Right ventricle myocardium superior (tissue), 1 donor: Measurements from ENCODE around the gene RHOF. TPM values are rescaled to one million over a fixed set of nuclear protein-coding genes. Genes with fewer than 3 reads are reported as not detected.
"Not testable (repeated sequence)": the region's sequence is repeated elsewhere in the genome, so short reads cannot be mapped to it uniquely, and the experiment has no call there.

ENCODE experiments used
- ATAC-seq: fragments of 200-7000 bp; cut with Tn5 transposase; one replicate; pipeline ENCODE4 v1.9.1; 2020; ENCODE audit warnings: mild to moderate bottlenecking; ENCODE audit not compliant: poor library complexity
- DNase-seq: peaks from one replicate; pipeline ENCODE4 v3.0.0-alpha.2; 2020
- intact Hi-C: fragments of 100-400 bp; cut with DNase I; formaldehyde crosslinking; loops from one replicate; pipeline ENCODE4 v1.11.2; 2022
- total RNA-seq: library from RNA; stranded (reverse); fragmentation: NEBNext Ultra II Directional; extraction: Animal tissue kit (Norgen Biotek cat#: 25700); gene quantifications from one replicate; pipeline ENCODE4 v1.2.1, GENCODE V29; 2021
- donor health status: DM: no; HTN: yes; CAD: no; lungs with severe emphysema.

The RHOF gene
- total RNA-seq, 1 donor from 2014 or later, result 41.8 TPM

- DNase-seq (no peak), ATAC-seq (no peak)
- intact Hi-C loops, result no loop called here
Observed at GRCh38 chr12:121766290-121767039, 27.0 kb downstream of the RHOF start.

- intact Hi-C loops, result no loop called here
- no peak for DNase-seq
- no peak for ATAC-seq
Observed at GRCh38 chr12:121765573-121765972, 27.9 kb downstream of the RHOF start.

- ATAC-seq, result no peak
- intact Hi-C loops, result no loop called here
Observed at GRCh38 chr12:121764808-121765207, 28.7 kb downstream of the RHOF start.

GRCh38 chr12:121762269-121762668 is 31.2 kb downstream of the RHOF start:
- intact Hi-C loops, result no loop called here
- ATAC-seq (peak; percentile 93), DNase-seq (no peak)

More at GRCh38 chr12:121764808-121765207, 28.7 kb downstream of the RHOF start:
- no peak for DNase-seq

GRCh38 chr12:121758536-121758935 is 35.0 kb downstream of the RHOF start:
- intact Hi-C loops, DNase-seq, ATAC-seq: not testable (repeated sequence)

- DNase-seq (no peak), ATAC-seq (no peak)
- intact Hi-C loops, result no loop called here
Observed at GRCh38 chr12:121755591-121755990, 37.9 kb downstream of the RHOF start.

- no peak for DNase-seq
- ATAC-seq, result no peak
- intact Hi-C loops, result no loop called here
Observed at GRCh38 chr12:121754836-121755235, 38.7 kb downstream of the RHOF start.

- intact Hi-C loops, result no loop called here
- DNase-seq, result peak; percentile 80
- peak; percentile 91 for ATAC-seq
Observed at GRCh38 chr12:121753844-121754264, 39.6 kb downstream of the RHOF start.

GRCh38 chr12:121751749-121752351 is 41.6 kb downstream of the RHOF start:
- DNase-seq (no peak), ATAC-seq (no peak)
- intact Hi-C loops, result no loop called here

- DNase-seq, result no peak
- intact Hi-C loops, result no loop called here
- no peak for ATAC-seq
Observed at GRCh38 chr12:121751034-121751433, 42.5 kb downstream of the RHOF start.

GRCh38 chr12:121750507-121750955 is 43.0 kb downstream of the RHOF start:
- intact Hi-C loops, result no loop called here
- no peak for ATAC-seq
- no peak for DNase-seq

GRCh38 chr12:121749267-121749666 is 44.2 kb downstream of the RHOF start:
- DNase-seq, result no peak
- intact Hi-C loops, result no loop called here
- no peak for ATAC-seq

- intact Hi-C loops, result no loop called here
- no peak for DNase-seq
- ATAC-seq, result peak; percentile 75
Observed at GRCh38 chr12:121748571-121749265, 44.8 kb downstream of the RHOF start.

- ATAC-seq (peak; percentile 5), DNase-seq (no peak)
- intact Hi-C loops, result no loop called here
Observed at GRCh38 chr12:121748218-121748570, 45.3 kb downstream of the RHOF start.

GRCh38 chr12:121745545-121745944 is 47.9 kb downstream of the RHOF start:
- intact Hi-C loops, ATAC-seq, DNase-seq: not testable (repeated sequence)

- intact Hi-C loops, result no loop called here
- ATAC-seq (no peak), DNase-seq (no peak)
Observed at GRCh38 chr12:121741743-121742142, 51.7 kb downstream of the RHOF start.

GRCh38 chr12:121740847-121741246 is 52.6 kb downstream of the RHOF start:
- intact Hi-C loops, result no loop called here
- ATAC-seq (no peak), DNase-seq (no peak)

GRCh38 chr12:121738340-121738858 is 55.1 kb downstream of the RHOF start:
- intact Hi-C loops, result no loop called here
- DNase-seq (no peak), ATAC-seq (no peak)

- ATAC-seq (no peak), DNase-seq (no peak)
- intact Hi-C loops, result no loop called here
Observed at GRCh38 chr12:121733849-121734248, 59.6 kb downstream of the RHOF start.

GRCh38 chr12:121731473-121731872 is 62.0 kb downstream of the RHOF start:
- ATAC-seq (no peak), DNase-seq (no peak)
- intact Hi-C loops, result no loop called here
